KBM-7 (cell line): ENCODE measurements around the gene ZNF169.
A peak's percentile ranks its signal among the peaks of the same experiment; 100 is the strongest.
"Not testable (repeated sequence)": the region's sequence is repeated elsewhere in the genome, so short reads cannot be mapped to it uniquely, and the experiment has no call there.

Experiments used
- DNase-seq: peaks from one replicate; pipeline ENCODE4 v3.0.0-alpha.2; 2015
- in situ Hi-C: fragments of 300-500 bp; cut with MboI; formaldehyde crosslinking; loops from 2 replicates; pipeline ENCODE4 v1.14.3; 2020; ENCODE audit warnings: low sequenced_read_pairs, low pct_unique_long_range_greater_than_20kb, mixed read lengths

Gene ZNF169

GRCh38 chr9:94259077-94259862, at the start of gene ZNF169:
Gene ZNF169 (plus strand): TSS chr9:94259298. CDS start chr9:94278813, 19,515 bp downstream.
- in situ Hi-C loops, result no loop called here
- peak; percentile 84 for DNase-seq

GRCh38 chr9:94210616-94211603, 48.2 kb upstream of the ZNF169 start:
- in situ Hi-C loops, result loop anchor here (25.0 kb wide), 2 partner anchors 149 to 524 kb away; no protein-coding TSS in a partner anchor
- DNase-seq, result no peak

GRCh38 chr9:94212091-94212490, 47.0 kb upstream of the ZNF169 start:
- in situ Hi-C loops, result loop anchor here (25.0 kb wide), 2 partner anchors 150 to 525 kb away; no protein-coding TSS in a partner anchor
- no peak for DNase-seq

- DNase-seq, result no peak
- in situ Hi-C loops, result loop anchor here (25.0 kb wide), 2 partner anchors 150 to 525 kb away; no protein-coding TSS in a partner anchor
Measured at GRCh38 chr9:94212531-94212930, 46.6 kb upstream of the ZNF169 start.

- in situ Hi-C loops, result loop anchor here (25.0 kb wide), 2 partner anchors 151 to 526 kb away; no protein-coding TSS in a partner anchor
Measured at GRCh38 chr9:94213511-94214124, 45.5 kb upstream of the ZNF169 start.

GRCh38 chr9:94222870-94223269, 36.2 kb upstream of the ZNF169 start:
- in situ Hi-C loops, result loop anchor here (25.0 kb wide), 2 partner anchors 161 to 536 kb away; no protein-coding TSS in a partner anchor
- DNase-seq, result no peak

More at GRCh38 chr9:94213511-94214124, 45.5 kb upstream of the ZNF169 start:
- DNase-seq, result peak; percentile 82

- DNase-seq, in situ Hi-C loops: not testable (repeated sequence)
Measured at GRCh38 chr9:94225413-94225812, 33.7 kb upstream of the ZNF169 start.

GRCh38 chr9:94228616-94229015, 30.5 kb upstream of the ZNF169 start:
- no peak for DNase-seq
- in situ Hi-C loops, result no loop called here

GRCh38 chr9:94232428-94232827, 26.7 kb upstream of the ZNF169 start:
- no peak for DNase-seq
- in situ Hi-C loops, result no loop called here

- DNase-seq, in situ Hi-C loops: not testable (repeated sequence)
Measured at GRCh38 chr9:94241098-94241497, 18.0 kb upstream of the ZNF169 start.

GRCh38 chr9:94245651-94246050, 13.4 kb upstream of the ZNF169 start:
- in situ Hi-C loops, result no loop called here
- DNase-seq, result no peak

GRCh38 chr9:94250456-94250855, 8.6 kb upstream of the ZNF169 start:
- in situ Hi-C loops, result no loop called here
- DNase-seq, result no peak

GRCh38 chr9:94256007-94256406, 3.1 kb upstream of the ZNF169 start:
- no peak for DNase-seq
- in situ Hi-C loops, result no loop called here

- DNase-seq, in situ Hi-C loops: not testable (repeated sequence)
Measured at GRCh38 chr9:94265626-94266402, 6.7 kb downstream of the ZNF169 start.

GRCh38 chr9:94269264-94269663, 10.2 kb downstream of the ZNF169 start:
- in situ Hi-C loops, result no loop called here
- DNase-seq, result no peak

GRCh38 chr9:94270009-94270408, 10.9 kb downstream of the ZNF169 start:
- in situ Hi-C loops, result no loop called here
- DNase-seq, result no peak

GRCh38 chr9:94277029-94277428, 17.9 kb downstream of the ZNF169 start:
- DNase-seq, in situ Hi-C loops: not testable (repeated sequence)

GRCh38 chr9:94277885-94278536, 18.9 kb downstream of the ZNF169 start:
- no peak for DNase-seq
- in situ Hi-C loops, result no loop called here
